Spinal cord (tissue), 10 donors: Measurements from ENCODE around the gene SIVA1. TPM values are rescaled to one million over a fixed set of nuclear protein-coding genes. Genes with fewer than 3 reads are reported as not detected.

Source experiments
- DNase-seq, 6 donors: peaks; one replicate each; pipeline versions ENCODE4 v3.0.0 to v3.0.0-alpha.2; 2013 to 2015; ENCODE audit warnings: low spot score in 6 of 6, low read depth in 4 of 6
- H3K27ac ChIP-seq: one replicate; pipeline ENCODE4 v1.5.1; 2013; ENCODE audit warnings: low read depth, low read length, control low read depth
- H3K27me3 ChIP-seq: one replicate; pipeline ENCODE4 v1.6.1; 2013; ENCODE audit warnings: low read length; ENCODE audit not compliant: control insufficient read depth, insufficient read depth
- H3K36me3 ChIP-seq: one replicate; pipeline ENCODE4 v1.6.1; 2013; ENCODE audit warnings: low read length; ENCODE audit not compliant: control insufficient read depth, insufficient read depth
- H3K4me1 ChIP-seq: one replicate; pipeline ENCODE4 v1.6.1; 2013; ENCODE audit warnings: low read length; ENCODE audit not compliant: control insufficient read depth, insufficient read depth
- H3K4me3 ChIP-seq: one replicate; pipeline ENCODE4 v1.5.1; 2013; ENCODE audit warnings: low read depth, low read length, control low read depth
- H3K9me3 ChIP-seq: one replicate; pipeline ENCODE4 v1.6.1; 2013; ENCODE audit warnings: low read length; ENCODE audit not compliant: control insufficient read depth, insufficient read depth
- WGBS: methylation state at CpG from one replicate; pipeline ENCODE4 v1.1.5; 2013; ENCODE audit warnings: missing lambda C conversion rate; ENCODE audit not compliant: insufficient coverage; 5-methylcytosine and 5-hydroxymethylcytosine counted together
- polyA plus RNA-seq, 2 donors: library from polyadenylated mRNA; unstranded; fragments of 120-200 nt; gene quantifications; one replicate each; pipeline ENCODE4 v1.2.1, GENCODE V29; 2013; ENCODE audit not compliant: insufficient read length in 2 of 2
- total RNA-seq, 2 donors: library from RNA; depleted of rRNA in 1 of 2; stranded (reverse); fragments of 120-200 nt in 1 of 2; fragments of >200 nt in 1 of 2; gene quantifications; one replicate each; pipeline versions ENCODE4 v1.2.3 to v1.2.4, GENCODE V29; 2013 to 2014
- donor health status: healthy.

Gene SIVA1
- total and polyA plus RNA-seq, 4 donors: 30.6 to 83.3 (median 49.6) TPM

GRCh38 chr14:104709387-104710039 is 43.4 kb upstream of the SIVA1 start:
- Histone ChIP-seq H3K27ac (no peak overlapping the region), H3K4me1 (peaks cover 17% of the 10 kb centered on the region), H3K36me3 (peaks cover 88% of the 10 kb centered on the region), H3K27me3 (no peaks in the 10 kb centered on the region), H3K9me3 (no peaks in the 10 kb centered on the region), H3K4me3 (no peak overlapping the region)
- 93% methylated on average over 11 of the region's 18 CpGs for WGBS
- no peak for DNase-seq

GRCh38 chr14:104710071-104710735 is 42.7 kb upstream of the SIVA1 start:
- H3K9me3 ChIP-seq: no peaks in the 10 kb centered on the region
- no peaks in the 10 kb centered on the region for H3K27me3 ChIP-seq
- H3K27ac ChIP-seq: no peak overlapping the region
- H3K36me3 ChIP-seq: peaks cover 91% of the 10 kb centered on the region
- H3K4me1 ChIP-seq: peaks cover 17% of the 10 kb centered on the region
- 92% methylated on average over 32 of the region's 34 CpGs for WGBS
- DNase-seq: no peak
- H3K4me3 ChIP-seq: no peak overlapping the region

- Histone ChIP-seq H3K4me3 (no peak overlapping the region), H3K27me3 (no peaks in the 10 kb centered on the region), H3K27ac (no peak overlapping the region), H3K36me3 (peaks cover 83% of the 10 kb centered on the region), H3K4me1 (peaks cover 8% of the 10 kb centered on the region), H3K9me3 (no peaks in the 10 kb centered on the region)
- no peak for DNase-seq
- 91% methylated on average over 33 of the region's 40 CpGs for WGBS
These were observed 39.8 kb upstream of the SIVA1 start for GRCh38 chr14:104712881-104713734.

GRCh38 chr14:104714066-104714465 is 38.9 kb upstream of the SIVA1 start:
- Histone ChIP-seq H3K4me1 (peaks cover 4% of the 10 kb centered on the region), H3K36me3 (peaks cover 88% of the 10 kb centered on the region), H3K27me3 (no peaks in the 10 kb centered on the region), H3K27ac (no peak overlapping the region), H3K9me3 (no peaks in the 10 kb centered on the region), H3K4me3 (no peak overlapping the region)
- no peak for DNase-seq
- 93% methylated on average over 16 of the region's 16 CpGs for WGBS

GRCh38 chr14:104714681-104715080 is 38.3 kb upstream of the SIVA1 start:
- Histone ChIP-seq H3K4me3 (no peak overlapping the region), H3K4me1 (peaks cover 4% of the 10 kb centered on the region), H3K9me3 (no peaks in the 10 kb centered on the region), H3K27me3 (no peaks in the 10 kb centered on the region), H3K36me3 (peaks cover 89% of the 10 kb centered on the region), H3K27ac (no peak overlapping the region)
- no peak for DNase-seq
- WGBS: 94% methylated on average over 23 of the region's 31 CpGs

- peaks cover 4% of the 10 kb centered on the region for H3K4me1 ChIP-seq
- H3K9me3 ChIP-seq: no peaks in the 10 kb centered on the region
- DNase-seq: no peak
- H3K27me3 ChIP-seq: no peaks in the 10 kb centered on the region
- 90% methylated on average over 18 of the region's 18 CpGs for WGBS
- no peak overlapping the region for H3K4me3 ChIP-seq
- peaks cover 84% of the 10 kb centered on the region for H3K36me3 ChIP-seq
- no peak overlapping the region for H3K27ac ChIP-seq
These were observed 37.5 kb upstream of the SIVA1 start for GRCh38 chr14:104715416-104715815.

- no peaks in the 10 kb centered on the region for H3K9me3 ChIP-seq
- no peak overlapping the region for H3K4me3 ChIP-seq
- no peak overlapping the region for H3K27ac ChIP-seq
- 98% methylated on average over 11 of the region's 12 CpGs for WGBS
- H3K36me3 ChIP-seq: peaks cover 80% of the 10 kb centered on the region
- DNase-seq: no peak
- peaks cover 4% of the 10 kb centered on the region for H3K4me1 ChIP-seq
- no peaks in the 10 kb centered on the region for H3K27me3 ChIP-seq
These were observed 37.1 kb upstream of the SIVA1 start for GRCh38 chr14:104715871-104716270.

GRCh38 chr14:104717137-104717536 is 35.8 kb upstream of the SIVA1 start:
- Histone ChIP-seq H3K4me3 (no peak overlapping the region), H3K27ac (no peak overlapping the region), H3K4me1 (peaks cover 4% of the 10 kb centered on the region), H3K27me3 (no peaks in the 10 kb centered on the region), H3K36me3 (peaks cover 72% of the 10 kb centered on the region), H3K9me3 (no peaks in the 10 kb centered on the region)
- DNase-seq: no peak
- 93% methylated on average over 4 of the region's 22 CpGs for WGBS

GRCh38 chr14:104717646-104718045 is 35.3 kb upstream of the SIVA1 start:
- 45% methylated on average over 19 of the region's 20 CpGs for WGBS
- Histone ChIP-seq H3K27ac (no peak overlapping the region), H3K9me3 (no peaks in the 10 kb centered on the region), H3K36me3 (peaks cover 69% of the 10 kb centered on the region), H3K4me1 (peaks cover 4% of the 10 kb centered on the region), H3K4me3 (no peak overlapping the region), H3K27me3 (no peaks in the 10 kb centered on the region)
- peak in 1 of 6 donors; percentile 22 for DNase-seq
